Activated T-helper 2 cell treated with anti-CD3 and anti-CD28 coated beads, Interferon-gamma antibody, Interleukin-2, Interleukin-4, amounts not matched to agents 10 μg/mL and 5 μg/mL and 100 μg/mL, durations not matched to agents 14 hours and 24 hours and 36 hours (primary cell): ENCODE data around the gene PARP12. TPM values are rescaled to one million over a fixed set of nuclear protein-coding genes. Genes with fewer than 3 reads are reported as not detected.

Source experiments
- total RNA-seq: library from RNA; stranded (reverse); gene quantifications from 2 replicates; pipeline ENCODE4 v1.2.3, GENCODE V29; 2022

The PARP12 gene
- total RNA-seq, 1 donor from 2014 or later: 23.6 TPM

Other genes starting within 250 kb of the PARP12 start
- 1.7 and 2.0 TPM in 2 replicates for gene TBXAS1, start 233.7 kb downstream of the PARP12 start, total RNA-seq
- 10.4 and 12.5 TPM in 2 replicates for gene KDM7A, start 114.0 kb upstream of the PARP12 start, total RNA-seq